PC-3 (cell line): Measurements from ENCODE around the gene FBN2.

Experiments used
- EZH2 ChIP-seq: fragments of 300-600 bp; sonication (generic); IDR thresholded peaks from one replicate; pipeline ENCODE4 v1.6.1; 2017; ENCODE audit warnings: antibody characterized with exemption, mild to moderate bottlenecking, low read length; ENCODE audit not compliant: unreplicated experiment
- TF ChIP-seq, protein P1 (sequence below): fragments of 300-600 bp; sonication (generic); conservative IDR thresholded peaks from 2 replicates; pipeline ENCODE4 v1.5.1; 2017; ENCODE audit warnings: antibody characterized with exemption, low read depth, mild to moderate bottlenecking, low read length

DNA sequence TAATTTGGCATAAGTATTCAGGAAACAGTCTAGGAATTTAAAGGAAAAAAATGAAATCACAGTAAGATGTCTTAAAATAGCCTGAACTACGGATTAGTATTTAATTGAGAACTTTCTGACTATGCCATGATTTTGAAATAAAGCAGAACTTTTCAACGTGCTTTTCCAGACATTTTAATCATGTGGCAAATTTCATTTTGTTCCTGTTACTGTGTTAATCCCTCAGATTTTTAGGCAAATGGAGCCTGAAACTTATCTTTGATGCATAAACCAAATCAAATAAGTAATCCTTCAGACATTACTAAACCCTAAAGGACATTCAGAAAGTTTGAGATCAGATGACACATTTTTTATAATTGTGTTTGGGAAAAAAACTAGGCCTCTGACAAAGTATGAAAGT lies 75.7 kb downstream of the FBN2 start:
- TF ChIP-seq, protein P1, sequence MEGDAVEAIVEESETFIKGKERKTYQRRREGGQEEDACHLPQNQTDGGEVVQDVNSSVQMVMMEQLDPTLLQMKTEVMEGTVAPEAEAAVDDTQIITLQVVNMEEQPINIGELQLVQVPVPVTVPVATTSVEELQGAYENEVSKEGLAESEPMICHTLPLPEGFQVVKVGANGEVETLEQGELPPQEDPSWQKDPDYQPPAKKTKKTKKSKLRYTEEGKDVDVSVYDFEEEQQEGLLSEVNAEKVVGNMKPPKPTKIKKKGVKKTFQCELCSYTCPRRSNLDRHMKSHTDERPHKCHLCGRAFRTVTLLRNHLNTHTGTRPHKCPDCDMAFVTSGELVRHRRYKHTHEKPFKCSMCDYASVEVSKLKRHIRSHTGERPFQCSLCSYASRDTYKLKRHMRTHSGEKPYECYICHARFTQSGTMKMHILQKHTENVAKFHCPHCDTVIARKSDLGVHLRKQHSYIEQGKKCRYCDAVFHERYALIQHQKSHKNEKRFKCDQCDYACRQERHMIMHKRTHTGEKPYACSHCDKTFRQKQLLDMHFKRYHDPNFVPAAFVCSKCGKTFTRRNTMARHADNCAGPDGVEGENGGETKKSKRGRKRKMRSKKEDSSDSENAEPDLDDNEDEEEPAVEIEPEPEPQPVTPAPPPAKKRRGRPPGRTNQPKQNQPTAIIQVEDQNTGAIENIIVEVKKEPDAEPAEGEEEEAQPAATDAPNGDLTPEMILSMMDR: no peak
- TF ChIP-seq EZH2: no peak
